ENCODE results near the gene CLRN1.
"Not testable (repeated sequence)": the region's sequence is repeated elsewhere in the genome, so short reads cannot be mapped to it uniquely, and the experiment has no call there.

CLRN1 gene

GRCh38 chr3:151003768-151004134 lies 31.2 kb upstream of the CLRN1 start:
- peaks cover 0 to under 1% (median 0%) of the 10 kb centered on the region in 5 donors for H3K27me3 ChIP-seq (ENCODE audit: control insufficient read depth in 5 of 5, insufficient read depth in 4 of 5, low read length in 5 of 5)
- no peaks in the 10 kb centered on the region for H3K9me3 ChIP-seq (ENCODE audit: control insufficient read depth in 5 of 5, low read length in 5 of 5)
- H3K27ac ChIP-seq (ENCODE audit: low read depth, low read length) = no peak overlapping the region
- H3K9ac ChIP-seq (ENCODE audit: low read length in 5 of 5) = no peak overlapping the region
- no peaks in the 10 kb centered on the region for H3K36me3 ChIP-seq (ENCODE audit: control insufficient read depth in 5 of 5, insufficient read depth in 5 of 5, low read length in 5 of 5)
- H3K4me1 ChIP-seq (ENCODE audit: control insufficient read depth in 5 of 5, insufficient read depth in 5 of 5, low read length in 5 of 5) = no peaks in the 10 kb centered on the region
- no peak overlapping the region for H3K4me3 ChIP-seq (ENCODE audit: low read depth in 1 of 5, low read length in 5 of 5)

- Histone ChIP-seq H3K27ac (ENCODE audit: low read depth, low read length) (no peak overlapping the region), H3K27me3 (ENCODE audit: control insufficient read depth in 5 of 5, insufficient read depth in 4 of 5, low read length in 5 of 5) (no peaks in the 10 kb centered on the region), H3K9me3 (ENCODE audit: control insufficient read depth in 5 of 5, low read length in 5 of 5) (no peaks in the 10 kb centered on the region), H3K9ac (ENCODE audit: low read length in 5 of 5) (no peak overlapping the region), H3K4me3 (ENCODE audit: low read depth in 1 of 5, low read length in 5 of 5) (no peak overlapping the region), H3K36me3 (ENCODE audit: control insufficient read depth in 5 of 5, insufficient read depth in 5 of 5, low read length in 5 of 5) (no peaks in the 10 kb centered on the region), H3K4me1 (ENCODE audit: control insufficient read depth in 5 of 5, insufficient read depth in 5 of 5, low read length in 5 of 5) (no peaks in the 10 kb centered on the region)
These were observed 30.7 kb upstream of the CLRN1 start for GRCh38 chr3:151003029-151003767.

- Histone ChIP-seq H3K4me1 (ENCODE audit: control insufficient read depth in 5 of 5, insufficient read depth in 5 of 5, low read length in 5 of 5) (no peaks in the 10 kb centered on the region), H3K27ac (ENCODE audit: low read depth, low read length) (no peak overlapping the region), H3K4me3 (ENCODE audit: low read depth in 1 of 5, low read length in 5 of 5) (no peak overlapping the region), H3K9ac (ENCODE audit: low read length in 5 of 5) (no peak overlapping the region), H3K36me3 (ENCODE audit: control insufficient read depth in 5 of 5, insufficient read depth in 5 of 5, low read length in 5 of 5) (no peaks in the 10 kb centered on the region), H3K9me3 (ENCODE audit: control insufficient read depth in 5 of 5, low read length in 5 of 5) (peaks cover 0 to 4% (median 0%) of the 10 kb centered on the region in 5 donors), H3K27me3 (ENCODE audit: control insufficient read depth in 5 of 5, insufficient read depth in 4 of 5, low read length in 5 of 5) (no peaks in the 10 kb centered on the region)
These were observed 29.8 kb upstream of the CLRN1 start for GRCh38 chr3:151002003-151002981.

DNA sequence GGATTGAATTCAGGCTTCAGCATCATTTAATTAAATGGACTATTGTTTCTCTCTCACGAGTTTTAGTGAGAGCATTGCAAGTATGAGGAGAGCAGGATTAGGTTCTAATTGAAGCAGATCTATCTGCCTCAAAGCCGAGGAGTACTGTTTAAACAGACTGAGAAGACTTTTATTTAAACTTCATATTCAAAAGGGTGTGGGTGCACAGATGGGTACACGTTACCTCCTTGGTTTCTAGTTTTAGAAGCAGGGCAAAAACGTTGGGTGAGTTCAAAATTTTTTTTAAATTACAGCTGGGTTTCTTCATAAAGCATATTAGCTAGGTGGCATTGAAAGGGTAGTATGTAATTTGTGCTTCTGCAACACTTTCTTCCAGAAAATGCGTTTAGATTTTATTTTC lies 26.5 kb upstream of the CLRN1 start:
- H3K9me3 ChIP-seq (ENCODE audit: control insufficient read depth in 5 of 5, low read length in 5 of 5) = peaks cover 0 to 4% (median 0%) of the 10 kb centered on the region in 5 donors
- no peak overlapping the region for H3K27ac ChIP-seq (ENCODE audit: low read depth, low read length)
- H3K27me3 ChIP-seq (ENCODE audit: control insufficient read depth in 5 of 5, insufficient read depth in 4 of 5, low read length in 5 of 5) = peaks cover 0 to 3% (median 0%) of the 10 kb centered on the region in 5 donors
- H3K4me3 ChIP-seq (ENCODE audit: low read depth in 1 of 5, low read length in 5 of 5) = no peak overlapping the region
- no peaks in the 10 kb centered on the region for H3K4me1 ChIP-seq (ENCODE audit: control insufficient read depth in 5 of 5, insufficient read depth in 5 of 5, low read length in 5 of 5)
- H3K36me3 ChIP-seq (ENCODE audit: control insufficient read depth in 5 of 5, insufficient read depth in 5 of 5, low read length in 5 of 5) = no peaks in the 10 kb centered on the region
- H3K9ac ChIP-seq (ENCODE audit: low read length in 5 of 5) = no peak overlapping the region

GRCh38 chr3:150996731-150997130 lies 24.2 kb upstream of the CLRN1 start:
- peaks cover 0 to 3% (median 0%) of the 10 kb centered on the region in 5 donors for H3K27me3 ChIP-seq (ENCODE audit: control insufficient read depth in 5 of 5, insufficient read depth in 4 of 5, low read length in 5 of 5)
- no peak overlapping the region for H3K4me3 ChIP-seq (ENCODE audit: low read depth in 1 of 5, low read length in 5 of 5)
- no peak overlapping the region for H3K27ac ChIP-seq (ENCODE audit: low read depth, low read length)
- no peaks in the 10 kb centered on the region for H3K36me3 ChIP-seq (ENCODE audit: control insufficient read depth in 5 of 5, insufficient read depth in 5 of 5, low read length in 5 of 5)
- no peaks in the 10 kb centered on the region for H3K4me1 ChIP-seq (ENCODE audit: control insufficient read depth in 5 of 5, insufficient read depth in 5 of 5, low read length in 5 of 5)
- H3K9ac ChIP-seq (ENCODE audit: low read length in 5 of 5) = no peak overlapping the region
- H3K9me3 ChIP-seq (ENCODE audit: control insufficient read depth in 5 of 5, low read length in 5 of 5) = peaks cover 0 to 4% (median 0%) of the 10 kb centered on the region in 5 donors

DNA sequence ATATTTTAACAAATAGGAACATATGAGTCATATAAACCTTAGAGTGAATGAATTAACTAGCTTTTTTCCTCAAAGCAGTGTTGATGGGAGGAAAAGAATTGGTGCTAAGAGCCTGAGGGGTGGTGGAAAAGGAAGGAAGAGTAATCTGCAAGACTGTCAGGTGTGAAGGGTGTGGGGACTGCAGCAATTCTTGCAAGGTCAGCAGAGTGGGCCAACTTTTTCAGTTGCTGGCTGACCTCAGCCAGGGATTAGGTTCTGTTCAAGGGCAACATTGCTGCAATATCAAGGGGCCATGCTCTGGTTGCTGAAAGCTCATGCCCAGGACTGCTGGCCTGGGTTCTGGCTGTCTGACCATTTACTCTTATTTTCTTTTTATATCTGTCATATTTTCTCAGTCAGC lies 23.0 kb upstream of the CLRN1 start:
- H3K9ac ChIP-seq (ENCODE audit: low read length in 5 of 5) = no peak overlapping the region
- no peaks in the 10 kb centered on the region for H3K36me3 ChIP-seq (ENCODE audit: control insufficient read depth in 5 of 5, insufficient read depth in 5 of 5, low read length in 5 of 5)
- H3K9me3 ChIP-seq (ENCODE audit: control insufficient read depth in 5 of 5, low read length in 5 of 5) = peaks cover 0 to 4% (median 0%) of the 10 kb centered on the region in 5 donors
- H3K27ac ChIP-seq (ENCODE audit: low read depth, low read length) = no peak overlapping the region
- peaks cover 0 to 3% (median 0%) of the 10 kb centered on the region in 5 donors for H3K27me3 ChIP-seq (ENCODE audit: control insufficient read depth in 5 of 5, insufficient read depth in 4 of 5, low read length in 5 of 5)
- H3K4me1 ChIP-seq (ENCODE audit: control insufficient read depth in 5 of 5, insufficient read depth in 5 of 5, low read length in 5 of 5) = no peaks in the 10 kb centered on the region
- no peak overlapping the region for H3K4me3 ChIP-seq (ENCODE audit: low read depth in 1 of 5, low read length in 5 of 5)

DNA sequence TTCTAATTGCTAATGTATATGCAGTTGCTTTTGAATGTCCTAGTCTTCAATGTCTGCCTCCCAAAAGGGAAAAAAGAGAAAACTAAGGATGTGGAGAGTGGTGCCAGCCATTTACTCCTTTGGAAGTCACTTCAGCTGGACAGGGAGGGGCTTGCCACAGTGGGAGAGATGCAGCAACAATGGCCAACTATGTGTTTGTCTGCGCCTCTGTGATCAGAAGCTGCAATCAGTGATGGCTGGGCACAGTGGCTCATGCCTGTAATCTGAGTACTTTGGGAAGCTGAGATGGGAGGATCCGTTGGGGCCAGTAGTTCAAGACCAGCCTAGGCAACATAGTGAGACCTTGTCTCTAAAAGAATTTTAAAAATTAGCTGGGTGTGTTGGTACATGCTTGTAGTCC lies 16.7 kb upstream of the CLRN1 start:
- Histone ChIP-seq H3K27ac (ENCODE audit: low read depth, low read length) (no peak overlapping the region), H3K4me3 (ENCODE audit: low read depth in 1 of 5, low read length in 5 of 5) (no peak overlapping the region)

GRCh38 chr3:150988395-150988794 lies 15.9 kb upstream of the CLRN1 start:
- H3K36me3 ChIP-seq (ENCODE audit: control insufficient read depth in 5 of 5, insufficient read depth in 5 of 5, low read length in 5 of 5); H3K27me3 ChIP-seq (ENCODE audit: control insufficient read depth in 5 of 5, insufficient read depth in 4 of 5, low read length in 5 of 5); H3K9me3 ChIP-seq (ENCODE audit: control insufficient read depth in 5 of 5, low read length in 5 of 5): not testable (repeated sequence)

More for the DNA sequence above, 16.7 kb upstream of the CLRN1 start:
- no peaks in the 10 kb centered on the region for H3K9me3 ChIP-seq (ENCODE audit: control insufficient read depth in 5 of 5, low read length in 5 of 5)
- H3K27me3 ChIP-seq (ENCODE audit: control insufficient read depth in 5 of 5, insufficient read depth in 4 of 5, low read length in 5 of 5) = peaks cover 0 to 3% (median 0%) of the 10 kb centered on the region in 5 donors
- H3K36me3 ChIP-seq (ENCODE audit: control insufficient read depth in 5 of 5, insufficient read depth in 5 of 5, low read length in 5 of 5) = no peaks in the 10 kb centered on the region
- no peak overlapping the region for H3K9ac ChIP-seq (ENCODE audit: low read length in 5 of 5)
- H3K4me1 ChIP-seq (ENCODE audit: control insufficient read depth in 5 of 5, insufficient read depth in 5 of 5, low read length in 5 of 5) = no peaks in the 10 kb centered on the region

DNA sequence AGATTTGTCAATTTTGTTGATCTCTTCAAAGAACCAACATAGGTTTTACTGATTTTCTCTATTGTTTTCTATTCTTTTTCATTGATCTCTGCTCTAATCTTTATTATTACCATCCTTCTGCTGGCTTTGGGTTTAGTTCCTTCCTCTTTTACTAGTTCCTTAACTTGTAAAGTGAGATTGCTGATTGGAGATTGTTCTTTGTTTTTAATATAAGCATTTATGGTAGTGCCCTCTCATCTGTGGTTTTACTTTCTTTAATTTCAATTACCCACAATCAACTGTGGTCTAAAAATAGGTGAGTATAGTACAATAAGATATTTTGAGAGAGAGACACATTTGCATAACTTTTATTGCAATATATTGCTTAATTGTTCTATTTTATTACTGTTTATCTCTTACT lies 13.2 kb upstream of the CLRN1 start:
- Histone ChIP-seq H3K9me3 (ENCODE audit: control insufficient read depth in 5 of 5, low read length in 5 of 5) (peaks cover 0 to 7% (median 0%) of the 10 kb centered on the region in 5 donors), H3K9ac (ENCODE audit: low read length in 5 of 5) (no peak overlapping the region), H3K27ac (ENCODE audit: low read depth, low read length) (no peak overlapping the region), H3K36me3 (ENCODE audit: control insufficient read depth in 5 of 5, insufficient read depth in 5 of 5, low read length in 5 of 5) (no peaks in the 10 kb centered on the region), H3K27me3 (ENCODE audit: control insufficient read depth in 5 of 5, insufficient read depth in 4 of 5, low read length in 5 of 5) (no peaks in the 10 kb centered on the region), H3K4me1 (ENCODE audit: control insufficient read depth in 5 of 5, insufficient read depth in 5 of 5, low read length in 5 of 5) (no peaks in the 10 kb centered on the region), H3K4me3 (ENCODE audit: low read depth in 1 of 5, low read length in 5 of 5) (no peak overlapping the region)

More at GRCh38 chr3:150988395-150988794, 15.9 kb upstream of the CLRN1 start:
- not testable (repeated sequence) for H3K4me1 ChIP-seq (ENCODE audit: control insufficient read depth in 5 of 5, insufficient read depth in 5 of 5, low read length in 5 of 5); H3K4me3 ChIP-seq (ENCODE audit: low read depth in 1 of 5, low read length in 5 of 5); H3K9ac ChIP-seq (ENCODE audit: low read length in 5 of 5); H3K27ac ChIP-seq (ENCODE audit: low read depth, low read length)

GRCh38 chr3:150984066-150984465 lies 11.5 kb upstream of the CLRN1 start:
- Histone ChIP-seq H3K9ac (ENCODE audit: low read length in 5 of 5) (no peak overlapping the region), H3K27ac (ENCODE audit: low read depth, low read length) (no peak overlapping the region), H3K36me3 (ENCODE audit: control insufficient read depth in 5 of 5, insufficient read depth in 5 of 5, low read length in 5 of 5) (no peaks in the 10 kb centered on the region), H3K4me1 (ENCODE audit: control insufficient read depth in 5 of 5, insufficient read depth in 5 of 5, low read length in 5 of 5) (peaks cover 0 to 4% (median 0%) of the 10 kb centered on the region in 5 donors), H3K27me3 (ENCODE audit: control insufficient read depth in 5 of 5, insufficient read depth in 4 of 5, low read length in 5 of 5) (no peaks in the 10 kb centered on the region), H3K9me3 (ENCODE audit: control insufficient read depth in 5 of 5, low read length in 5 of 5) (peaks cover 0 to 7% (median 0%) of the 10 kb centered on the region in 5 donors), H3K4me3 (ENCODE audit: low read depth in 1 of 5, low read length in 5 of 5) (no peak overlapping the region)
